B cell (primary cell): ENCODE results near the gene HCN2. TPM values are rescaled to one million over a fixed set of nuclear protein-coding genes. Genes with fewer than 3 reads are reported as not detected.
"Not testable (repeated sequence)": the region's sequence is repeated elsewhere in the genome, so short reads cannot be mapped to it uniquely, and the experiment has no call there.

ENCODE experiments used
- ATAC-seq: fragments of 200-7000 bp; cut with Tn5 transposase; one replicate; pipeline ENCODE4 v1.10.0; 2021; ENCODE audit warnings: low read depth, mild to moderate bottlenecking, moderate number of reproducible peaks, moderate library complexity
- CTCF ChIA-PET: fragments of 350-600 bp; sonication (Branson Sonifier 250); formaldehyde crosslinking; loops from one replicate; lab custom pipeline; 2021; ENCODE audit warnings: antibody characterized with exemption, inconsistent platforms; lab: Charles Lee
- POLR2A ChIA-PET: fragments of 350-600 bp; sonication (Branson Sonifier 250); formaldehyde crosslinking; loops from one replicate; lab custom pipeline; 2021; ENCODE audit warnings: antibody characterized with exemption; lab: Charles Lee
- DNase-seq: peaks from one replicate; pipeline ENCODE4 v3.0.0; 2013
- H2AFZ ChIP-seq: 2 replicates; pipeline ENCODE4 v1.6.1; 2012; ENCODE audit warnings: mild to moderate bottlenecking, low read depth, low read length; ENCODE audit not compliant: insufficient read depth, poor library complexity, severe bottlenecking
- H3K27ac ChIP-seq, 2 donors: 1 replicate in 1 of 2; 2 replicates in 1 of 2; pipeline ENCODE4 v1.5.1; 2012 to 2013; ENCODE audit warnings: low read length in 2 of 2, mild to moderate bottlenecking in 2 of 2, moderate library complexity in 1 of 2
- H3K27me3 ChIP-seq, 4 experiments: fragments of 200-600 bp in 1 of 4; sonication (generic) in 1 of 4; replicated peaks in 1 of 4; 1 replicate in 2 of 4; 2 replicates in 2 of 4; pipeline versions ENCODE4 v1.6.1 to v1.7.0; 2013 to 2016; ENCODE audit warnings: low read length in 3 of 4, mild to moderate bottlenecking in 2 of 4, mixed read lengths in 1 of 4, moderate library complexity in 1 of 4; ENCODE audit not compliant: insufficient read depth in 4 of 4, control insufficient read depth in 3 of 4; ENCODE audit errors: control extremely low read depth in 1 of 4
- H3K36me3 ChIP-seq, 2 experiments: replicated peaks in 1 of 2; 1 replicate in 1 of 2; 2 replicates in 1 of 2; pipeline versions ENCODE4 v1.6.1 to v1.7.1; 2013; ENCODE audit warnings: low read length in 1 of 2; ENCODE audit not compliant: insufficient read depth in 2 of 2, control insufficient read depth in 1 of 2; ENCODE audit errors: control extremely low read depth in 1 of 2, extremely low read depth in 1 of 2
- H3K4me1 ChIP-seq, 2 donors: fragments of 200-600 bp in 1 of 2; sonication (generic) in 1 of 2; 1 replicate in 1 of 2; 2 replicates in 1 of 2; pipeline versions ENCODE4 v1.5.1 to v1.6.1; 2013 to 2017; ENCODE audit warnings: low read length in 2 of 2; ENCODE audit not compliant: control insufficient read depth in 2 of 2, insufficient read depth in 2 of 2
- H3K4me2 ChIP-seq: replicated peaks from 2 replicates; pipeline ENCODE3; 2012; ENCODE audit warnings: mild to moderate bottlenecking, low read depth, low read length; ENCODE audit not compliant: poor library complexity, severe bottlenecking
- H3K4me3 ChIP-seq, 5 experiments: fragments of 200-600 bp in 1 of 5; sonication (generic) in 1 of 5; 1 replicate in 3 of 5; 2 replicates in 2 of 5; pipeline versions ENCODE4 v1.5.1 to v1.7.0; 2011 to 2016; ENCODE audit warnings: low read length in 4 of 5, mild to moderate bottlenecking in 4 of 5, low read depth in 2 of 5, control low read depth in 1 of 5, moderate library complexity in 1 of 5; ENCODE audit not compliant: insufficient read depth in 1 of 5; ENCODE audit errors: control extremely low read depth in 1 of 5, extremely low read depth in 1 of 5
- H3K79me2 ChIP-seq: fragments of 200-600 bp; sonication (generic); one replicate; pipeline ENCODE4 v1.6.0; 2016; ENCODE audit warnings: low read length; ENCODE audit not compliant: control insufficient read depth, insufficient read depth
- H3K9ac ChIP-seq: fragments of 200-600 bp; sonication (generic); 2 replicates; pipeline ENCODE4 v1.6.1; 2017; ENCODE audit warnings: mild to moderate bottlenecking, low read length, moderate library complexity
- H3K9me3 ChIP-seq, 3 donors: one replicate each; pipeline versions ENCODE4 v1.6.1 to v1.7.1; 2013; ENCODE audit warnings: low read length in 2 of 3; ENCODE audit not compliant: control insufficient read depth in 2 of 3, insufficient read depth in 1 of 3; ENCODE audit errors: control extremely low read depth in 1 of 3
- H4K20me1 ChIP-seq: 2 replicates; pipeline ENCODE4 v1.6.0; 2012; ENCODE audit warnings: mild to moderate bottlenecking, low read length; ENCODE audit not compliant: insufficient read depth, control insufficient read depth, poor library complexity, severe bottlenecking
- H3K27ac Mint-ChIP-seq: one replicate; pipeline ENCODE4 v1.8.0; 2021; ENCODE audit warnings: mixed read lengths
- H3K27me3 Mint-ChIP-seq: one replicate; pipeline ENCODE4 v1.8.0; 2021; ENCODE audit warnings: mixed read lengths
- H3K4me1 Mint-ChIP-seq: one replicate; pipeline ENCODE4 v1.8.0; 2021; ENCODE audit warnings: mixed read lengths
- H3K4me3 Mint-ChIP-seq: one replicate; pipeline ENCODE4 v1.8.0; 2021; ENCODE audit warnings: mixed read lengths
- H3K9me3 Mint-ChIP-seq: one replicate; pipeline ENCODE4 v1.8.0; 2022; ENCODE audit warnings: mixed read lengths; ENCODE audit not compliant: insufficient read depth
- CTCF ChIP-seq: fragments of 200-600 bp; IDR thresholded peaks from one replicate; pipeline ENCODE4 v1.8.0; 2022; ENCODE audit warnings: antibody characterized with exemption, mild to moderate bottlenecking
- EZH2 ChIP-seq: IDR thresholded peaks from 2 replicates; pipeline ENCODE4 v1.6.1; 2012; ENCODE audit warnings: borderline replicate concordance, low read depth, mild to moderate bottlenecking, moderate library complexity, low read length; ENCODE audit not compliant: insufficient read depth, poor library complexity, severe bottlenecking
- WGBS: methylation state at CpG from one replicate; pipeline ENCODE4 v1.1.5; 2013; ENCODE audit warnings: missing lambda C conversion rate; ENCODE audit not compliant: insufficient coverage; 5-methylcytosine and 5-hydroxymethylcytosine counted together
- intact Hi-C: fragments of 100-400 bp; cut with micrococcal nuclease; formaldehyde crosslinking; loops from one replicate; pipeline ENCODE4 v1.10.0; 2022
- polyA plus RNA-seq: library from polyadenylated mRNA; depleted of rRNA; stranded (reverse); fragments of >200 nt; gene quantifications from 2 replicates; pipeline ENCODE4 v1.2.3, GENCODE V29; 2012
- total RNA-seq, 2 donors: library from RNA; stranded (reverse); fragments of 120-200 nt in 1 of 2; gene quantifications; 1 replicate in 1 of 2; 2 replicates in 1 of 2; pipeline versions ENCODE4 v1.2.3 to v1.2.4, GENCODE V29; 2013 to 2022

Gene HCN2
- total and polyA plus RNA-seq, 2 donors (not counting 1 experiment from before 2014, with no cell fraction given): 0.27 to 0.57 TPM

GRCh38 chr19:603302-603639, 13.6 kb downstream of the HCN2 start:
- H3K27me3 ChIP-seq, H3K4me2 ChIP-seq, H3K4me1 Mint-ChIP-seq, H3K4me3 Mint-ChIP-seq, H3K9ac ChIP-seq, H3K27ac ChIP-seq, H3K27me3 Mint-ChIP-seq, H3K9me3 Mint-ChIP-seq, H2AFZ ChIP-seq, H4K20me1 ChIP-seq, POLR2A ChIA-PET, ATAC-seq, H3K79me2 ChIP-seq, H3K36me3 ChIP-seq, DNase-seq, intact Hi-C loops, H3K27ac Mint-ChIP-seq, CTCF ChIA-PET, H3K4me3 ChIP-seq, H3K4me1 ChIP-seq: not testable (repeated sequence)
- WGBS: 82% methylated on average over 13 of the region's 13 CpGs
- peaks cover 0 to 22% (median 0%) of the 10 kb centered on the region in 3 donors for H3K9me3 ChIP-seq

- H3K27me3 Mint-ChIP-seq, DNase-seq, H3K9me3 Mint-ChIP-seq, H3K4me1 Mint-ChIP-seq, H3K36me3 ChIP-seq, H3K4me3 ChIP-seq, POLR2A ChIA-PET, H2AFZ ChIP-seq, H3K27ac ChIP-seq, intact Hi-C loops, H4K20me1 ChIP-seq, CTCF ChIA-PET, H3K4me1 ChIP-seq, H3K9ac ChIP-seq, H3K27me3 ChIP-seq, H3K4me3 Mint-ChIP-seq, H3K79me2 ChIP-seq, H3K4me2 ChIP-seq, H3K27ac Mint-ChIP-seq: not testable (repeated sequence)
- peaks cover 0 to 20% (median 0%) of the 10 kb centered on the region in 3 donors for H3K9me3 ChIP-seq
- 85% methylated on average over 8 of the region's 20 CpGs for WGBS
- peak; percentile 52 for ATAC-seq
Measured at GRCh38 chr19:603779-604178, 14.1 kb downstream of the HCN2 start.

- no peaks in the 10 kb centered on the region for H3K27me3 ChIP-seq
- H3K79me2 ChIP-seq: no peaks in the 10 kb centered on the region
- H3K27me3 Mint-ChIP-seq: no peaks in the 10 kb centered on the region
- H3K27ac Mint-ChIP-seq: no peak overlapping the region
- POLR2A ChIA-PET: no interaction called here
- H3K9me3 ChIP-seq: peaks cover 0 to 20% (median 0%) of the 10 kb centered on the region in 3 donors
- no peak overlapping the region for H2AFZ ChIP-seq
- no peaks in the 10 kb centered on the region for H3K9me3 Mint-ChIP-seq
- WGBS: 78% methylated on average over 9 of the region's 11 CpGs
- H3K36me3 ChIP-seq: no peaks in the 10 kb centered on the region
- H3K4me1 ChIP-seq: peaks cover 0 to 8% of the 10 kb centered on the region in 2 donors
- CTCF ChIA-PET: no interaction called here
- H3K4me1 Mint-ChIP-seq: no peaks in the 10 kb centered on the region
- no peak overlapping the region for H3K4me3 Mint-ChIP-seq
- H4K20me1 ChIP-seq: no peaks in the 10 kb centered on the region
- intact Hi-C loops: no loop called here
- ATAC-seq (peak; percentile 70), DNase-seq (no peak)
- no peak for TF ChIP-seq CTCF
- no peak for TF ChIP-seq EZH2
- H3K4me2 ChIP-seq: no peak overlapping the region
- H3K27ac ChIP-seq: no peak overlapping the region
- no peak overlapping the region for H3K9ac ChIP-seq
- no peak overlapping the region for H3K4me3 ChIP-seq
Measured at GRCh38 chr19:604355-604754, 14.7 kb downstream of the HCN2 start.
